GM23338 (cell line): Measurements from ENCODE around the gene RUSC1. TPM values are rescaled to one million over a fixed set of nuclear protein-coding genes. Genes with fewer than 3 reads are reported as not detected.
A peak's percentile ranks its signal among the peaks of the same experiment; 100 is the strongest.

Source experiments
- ATAC-seq: fragments of 200-7000 bp; cut with Tn5 transposase; 3 replicates; pipeline ENCODE4 v1.9.1; 2020
- DNase-seq: peaks from one replicate; pipeline ENCODE4 v3.0.0-alpha.2; 2015; ENCODE audit warnings: low spot score
- H2AFZ ChIP-seq: fragments of 200-600 bp; sonication (generic); 2 replicates; pipeline ENCODE4 v1.8.0; 2016; ENCODE audit warnings: antibody characterized with exemption, mild to moderate bottlenecking, moderate library complexity
- H3F3A ChIP-seq: fragments of 200-600 bp; sonication (generic); replicated peaks from 2 replicates; pipeline ENCODE4 v1.8.0; 2017; ENCODE audit warnings: antibody characterized with exemption, mixed run types, low read depth
- H3K27ac ChIP-seq: fragments of 200-600 bp; sonication (generic); 2 replicates; pipeline ENCODE4 v1.6.1; 2016; ENCODE audit warnings: low read depth
- H3K27me3 ChIP-seq: fragments of 200-600 bp; sonication (generic); 2 replicates; pipeline ENCODE4 v1.8.0; 2016; ENCODE audit warnings: mild to moderate bottlenecking, mixed run types, moderate library complexity; ENCODE audit not compliant: insufficient read depth
- H3K36me3 ChIP-seq: fragments of 200-600 bp; sonication (generic); 2 replicates; pipeline ENCODE4 v1.8.0; 2016; ENCODE audit warnings: mild to moderate bottlenecking; ENCODE audit not compliant: insufficient read depth
- H3K4me1 ChIP-seq: fragments of 200-600 bp; sonication (generic); 2 replicates; pipeline ENCODE4 v1.8.0; 2016; ENCODE audit warnings: mild to moderate bottlenecking, moderate library complexity; ENCODE audit not compliant: insufficient read depth
- H3K4me2 ChIP-seq: fragments of 200-600 bp; sonication (generic); 2 replicates; pipeline ENCODE4 v1.7.1; 2017; ENCODE audit warnings: mixed run types
- H3K4me3 ChIP-seq: fragments of 200-600 bp; sonication (generic); 2 replicates; pipeline ENCODE4 v1.6.1; 2016; ENCODE audit warnings: mixed run types
- H3K79me2 ChIP-seq: fragments of 200-600 bp; sonication (generic); replicated peaks from 2 replicates; pipeline ENCODE4 v1.8.0; 2017; ENCODE audit warnings: mild to moderate bottlenecking; ENCODE audit not compliant: insufficient read depth
- H3K9me2 ChIP-seq: fragments of 200-600 bp; sonication (generic); 2 replicates; pipeline ENCODE4 v1.8.0; 2017; ENCODE audit not compliant: insufficient read depth
- H4K20me1 ChIP-seq: fragments of 200-600 bp; sonication (generic); replicated peaks from 2 replicates; pipeline ENCODE4 v1.8.0; 2017; ENCODE audit warnings: mild to moderate bottlenecking; ENCODE audit not compliant: insufficient read depth
- H3K27ac Mint-ChIP-seq: 2 replicates; pipeline ENCODE4 v1.8.0; 2020; ENCODE audit warnings: inconsistent platforms, mild to moderate bottlenecking, moderate library complexity, mixed read lengths
- H3K27me3 Mint-ChIP-seq: 3 replicates; pipeline ENCODE4 v1.8.0; 2022; ENCODE audit warnings: low read depth, mild to moderate bottlenecking, moderate library complexity, mixed read lengths, inconsistent platforms; ENCODE audit not compliant: insufficient read depth, poor library complexity
- H3K36me3 Mint-ChIP-seq: 3 replicates; pipeline ENCODE4 v1.8.0; 2021; ENCODE audit warnings: low read depth, mild to moderate bottlenecking, inconsistent platforms, moderate library complexity, mixed read lengths
- H3K4me1 Mint-ChIP-seq: 3 replicates; pipeline ENCODE4 v1.8.0; 2020; ENCODE audit warnings: mild to moderate bottlenecking, inconsistent platforms, mixed read lengths
- H3K4me3 Mint-ChIP-seq: 3 replicates; pipeline ENCODE4 v1.8.0; 2021; ENCODE audit warnings: moderate library complexity, mild to moderate bottlenecking, inconsistent platforms, mixed read lengths
- H3K9me3 Mint-ChIP-seq: 3 replicates; pipeline ENCODE4 v1.8.0; 2020; ENCODE audit warnings: moderate library complexity, mild to moderate bottlenecking, inconsistent platforms, mixed read lengths
- CREB1 ChIP-seq: fragments of 250-450 bp; sonication (Bioruptor Pico); IDR thresholded peaks from 2 replicates; pipeline ENCODE4 v1.5.0; 2020; ENCODE audit warnings: low read depth, mild to moderate bottlenecking, moderate library complexity
- JUNB ChIP-seq: IDR thresholded peaks from one replicate; pipeline ENCODE4 v1.6.1; 2016; ENCODE audit warnings: antibody characterized with exemption; ENCODE audit not compliant: unreplicated experiment
- POLR2AphosphoS5 ChIP-seq: IDR thresholded peaks from 2 replicates; pipeline ENCODE4 v1.6.1; 2016; ENCODE audit warnings: antibody characterized with exemption, low read depth
- REST ChIP-seq: IDR thresholded peaks from one replicate; pipeline ENCODE4 v1.6.1; 2018; ENCODE audit warnings: antibody characterized with exemption; ENCODE audit not compliant: unreplicated experiment
- ZNF331 ChIP-seq: fragments of 250-450 bp; sonication (Bioruptor Pico); IDR thresholded peaks from 2 replicates; pipeline ENCODE4 v1.5.0; 2020; ENCODE audit warnings: low read depth, mild to moderate bottlenecking, moderate library complexity
- ZNF462 ChIP-seq: fragments of 250-450 bp; sonication (Bioruptor Pico); IDR thresholded peaks from 2 replicates; pipeline ENCODE4 v1.5.0; 2020; ENCODE audit warnings: mild to moderate bottlenecking, moderate library complexity
- polyA plus RNA-seq: library from polyadenylated mRNA; unstranded; fragments of >200 nt; fragmentation: Nextera tagmentation; extraction: Ambion mirVana; gene quantifications from 2 replicates; pipeline ENCODE4 v1.2.1, GENCODE V29; 2016
- total RNA-seq: library from RNA; depleted of rRNA; stranded (reverse); fragments of >200 nt; shearing (Covaris generic); gene quantifications from 2 replicates; pipeline ENCODE4 v1.2.3, GENCODE V29; 2014

Gene RUSC1
- total and polyA plus RNA-seq, 2 experiments from 2014 or later, result 53.4 to 87.7 TPM

- ATAC-seq (no peak), DNase-seq (peak; percentile 32)
- Histone ChIP-seq H3K27me3 (peaks cover 7% of the 10 kb centered on the region), H3K4me1 (peaks cover 28% of the 10 kb centered on the region), H3F3A (peaks cover 48% of the 10 kb centered on the region), H3K4me2 (peak overlapping the region; percentile 99), H3K4me3 (peak overlapping the region; percentile 99), H3K9me2 (no peaks in the 10 kb centered on the region), H3K27ac (no peak overlapping the region), H4K20me1 (peaks cover 13% of the 10 kb centered on the region), H3K79me2 (0 out of 2 replicates have a peak, but pooled peaks cover 5% of the 10 kb centered on the region), H2AFZ (peak overlapping the region; percentile 38; the same call in 1 of the 2 replicates), H3K36me3 (peaks cover 24% of the 10 kb centered on the region)
- Mint-ChIP-seq H3K4me3 (peak overlapping the region; percentile 81), H3K27ac (no peak overlapping the region), H3K27me3 (peaks cover 24% of the 10 kb centered on the region), H3K9me3 (no peaks in the 10 kb centered on the region), H3K4me1 (peaks cover 41% of the 10 kb centered on the region), H3K36me3 (peaks cover 30% of the 10 kb centered on the region)
- no peak for TF ChIP-seq REST
- TF ChIP-seq CREB1 (CRISPR knock-in tag), result peak; percentile 52; the same call in 1 of the 2 replicates
- TF ChIP-seq ZNF331 (CRISPR knock-in tag), result no peak
- no peak for TF ChIP-seq JUNB
- no peak for TF ChIP-seq POLR2AphosphoS5
- no peak for TF ChIP-seq ZNF462
These were observed 1.9 kb downstream of the RUSC1 start for GRCh38 chr1:155322571-155322952.
